CD4-positive, alpha-beta T cell treated with Interleukin-4 for 1 hour (primary cell): Measurements from ENCODE around the gene CLUH.
"Not testable (repeated sequence)": the region's sequence is repeated elsewhere in the genome, so short reads cannot be mapped to it uniquely, and the experiment has no call there.

ENCODE experiments used
- DNase-seq, 2 donors: peaks; one replicate each; pipeline ENCODE4 v3.0.0-alpha.2; 2020 to 2022

The CLUH gene

DNA sequence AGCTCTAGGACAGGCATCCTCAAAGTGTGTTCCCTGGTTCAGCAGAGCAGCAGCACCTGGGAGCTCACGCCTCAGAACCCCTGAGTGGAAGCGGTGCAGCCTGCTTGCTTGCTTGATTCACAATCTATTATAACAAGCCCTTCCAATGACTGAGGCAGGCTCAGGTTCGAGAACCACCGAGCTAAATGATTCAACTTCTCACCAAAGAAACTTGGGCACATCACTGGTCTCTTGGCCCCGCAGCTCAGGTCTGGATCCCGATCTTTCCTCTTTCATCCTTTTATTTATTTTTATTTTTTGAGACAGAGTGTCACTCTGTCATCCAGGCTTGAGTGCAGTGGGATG lies 24.5 kb downstream of the CLUH start:
- DNase-seq = no peak

DNA sequence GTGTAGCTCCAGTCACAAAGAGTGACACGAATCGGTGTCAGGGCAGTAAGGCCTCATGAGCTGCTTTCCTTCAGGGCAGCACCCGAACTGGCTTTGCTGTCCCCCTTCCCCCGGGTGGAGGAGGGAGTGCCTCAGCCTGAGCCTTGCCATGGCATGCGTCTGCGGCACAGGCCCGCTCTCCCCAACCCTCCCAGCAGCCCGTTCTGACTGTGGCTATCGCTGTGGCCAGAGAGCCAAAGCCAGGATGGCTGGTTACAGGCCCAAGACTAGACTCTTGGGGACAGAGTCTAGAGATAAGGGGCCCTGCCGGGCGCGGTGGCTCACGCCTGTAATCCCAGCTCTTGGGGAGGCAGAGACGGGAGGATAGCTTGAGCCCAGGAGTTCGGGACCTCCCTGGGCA lies 25.9 kb downstream of the CLUH start:
- no peak for DNase-seq

DNA sequence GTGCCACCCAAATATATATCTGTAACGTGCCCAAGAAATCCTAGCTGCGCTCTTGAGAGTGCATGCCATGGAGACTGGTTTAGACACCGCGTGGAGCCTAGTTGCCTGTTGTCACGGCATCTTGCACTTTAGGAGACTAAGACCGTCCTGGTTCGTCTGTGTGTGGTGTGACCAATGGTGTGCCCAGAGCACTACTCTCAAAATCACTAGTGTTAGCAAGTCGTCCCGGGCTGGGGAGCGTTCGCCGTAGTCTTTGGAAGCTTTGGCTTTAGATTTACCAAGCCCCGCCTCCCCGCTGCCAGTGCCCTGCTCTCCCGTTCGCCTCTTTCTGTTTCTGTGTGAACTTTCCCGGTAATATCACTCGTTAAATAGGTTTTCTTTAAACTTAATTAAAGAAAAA lies 27.0 kb downstream of the CLUH start:
- no peak for DNase-seq

DNA sequence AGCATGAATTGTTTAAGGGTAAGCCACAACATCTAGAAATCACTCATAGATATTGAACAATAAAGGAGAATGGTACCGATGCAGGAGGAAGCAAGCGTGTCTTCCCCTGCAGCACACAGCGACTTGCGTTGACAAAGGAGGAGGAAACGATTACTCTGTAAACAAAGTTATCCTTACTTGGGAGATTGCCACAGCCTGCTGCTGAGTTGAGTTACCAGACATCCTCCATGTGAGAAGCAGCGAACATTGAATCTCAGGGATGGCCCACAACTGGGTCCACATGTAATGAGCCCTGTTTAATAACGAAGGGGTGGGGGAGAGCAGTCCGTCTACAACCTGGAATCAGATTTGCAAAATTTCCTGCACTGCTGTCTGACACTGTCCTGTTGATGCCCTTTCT lies 27.7 kb downstream of the CLUH start:
- DNase-seq = no peak

DNA sequence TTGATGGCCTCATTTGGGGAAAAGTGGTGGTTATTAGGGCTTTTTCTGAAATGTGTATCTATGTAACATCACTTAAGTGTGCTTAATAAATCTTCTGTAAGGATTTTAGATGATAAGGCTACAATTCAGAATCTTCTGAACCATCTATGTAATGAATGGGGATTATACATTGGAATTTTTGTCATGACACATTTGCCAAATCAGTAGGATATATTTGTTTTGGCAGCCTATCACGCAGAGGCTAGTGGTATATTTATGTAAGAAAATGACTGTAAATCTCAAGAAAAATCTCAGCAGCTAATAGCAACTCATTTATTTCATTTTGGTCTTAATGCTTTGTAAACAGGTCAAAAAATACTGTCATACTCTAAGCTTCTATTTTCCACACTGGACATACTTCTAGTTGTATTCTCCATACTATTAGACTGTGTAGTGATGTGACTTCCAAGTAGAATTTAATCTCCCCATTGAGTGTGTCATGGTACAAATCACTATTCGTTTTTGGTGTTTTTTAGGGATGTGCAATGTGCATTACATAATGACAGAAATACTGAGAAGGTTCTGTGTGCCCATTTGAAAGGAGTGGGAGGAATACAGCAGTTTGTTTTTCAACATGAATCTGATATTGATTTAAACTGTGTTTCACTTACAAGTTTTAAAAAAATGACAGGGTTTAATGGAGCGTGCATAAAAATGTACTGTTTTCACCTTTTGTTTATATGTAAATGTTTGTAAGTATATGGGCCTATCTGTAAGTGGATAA lies 29.2 kb downstream of the CLUH start:
- DNase-seq = no peak

DNA sequence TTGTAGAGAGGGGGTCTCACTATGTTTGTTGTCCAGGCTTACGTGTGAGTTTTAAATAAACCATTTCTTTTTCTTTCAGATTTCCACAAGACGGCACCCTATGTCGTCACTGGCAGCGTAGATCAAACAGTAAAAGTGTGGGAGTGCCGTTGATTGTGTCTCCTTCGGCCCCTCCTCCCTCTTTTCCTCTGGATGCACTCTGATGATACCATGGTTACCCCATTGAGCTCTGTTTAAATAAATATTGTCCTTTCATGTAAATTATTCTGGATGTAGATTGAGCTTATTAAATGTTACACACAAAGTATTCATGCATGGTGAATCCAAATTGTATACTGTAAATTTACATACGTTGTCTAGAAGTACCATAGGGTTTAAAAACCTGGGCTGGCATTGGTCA lies 29.9 kb downstream of the CLUH start:
- no peak for DNase-seq

DNA sequence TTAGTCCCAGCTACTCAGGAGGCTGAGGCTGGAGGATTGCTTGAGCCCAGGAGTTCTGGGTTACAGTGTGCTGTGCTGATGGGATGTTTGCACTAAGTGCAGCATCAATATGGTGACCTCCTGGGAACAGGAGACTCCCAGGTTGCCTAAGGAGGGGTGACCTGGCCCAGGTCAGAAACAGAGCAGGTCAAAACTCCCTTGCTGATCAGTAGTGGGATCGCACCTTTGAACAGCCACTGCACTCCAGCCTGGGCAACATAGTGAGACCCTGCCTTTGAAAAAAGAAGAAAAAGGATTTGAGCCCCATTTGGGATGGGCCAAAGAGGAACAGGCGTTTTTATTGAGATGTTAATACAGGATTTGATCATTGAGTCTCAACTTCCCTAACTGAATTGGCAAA lies 30.6 kb downstream of the CLUH start:
- no peak for DNase-seq

DNA sequence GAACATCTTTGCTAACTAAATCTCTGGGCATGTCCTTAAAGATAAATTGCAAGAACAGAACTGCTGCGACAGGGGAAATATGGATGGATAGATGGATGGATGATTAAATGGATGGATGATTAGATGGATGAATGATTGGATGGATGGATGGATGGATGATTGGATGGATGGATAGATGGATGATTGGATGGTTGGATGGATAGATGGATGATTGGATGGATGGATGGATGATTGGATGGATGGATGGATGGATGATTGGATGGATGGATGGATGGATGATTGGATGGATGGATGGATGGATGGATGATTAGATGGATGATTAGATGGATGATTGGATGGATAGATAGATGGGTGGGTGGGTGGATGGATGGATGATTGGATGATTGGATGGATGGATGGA lies 32.3 kb downstream of the CLUH start:
- DNase-seq = not testable (repeated sequence)

DNA sequence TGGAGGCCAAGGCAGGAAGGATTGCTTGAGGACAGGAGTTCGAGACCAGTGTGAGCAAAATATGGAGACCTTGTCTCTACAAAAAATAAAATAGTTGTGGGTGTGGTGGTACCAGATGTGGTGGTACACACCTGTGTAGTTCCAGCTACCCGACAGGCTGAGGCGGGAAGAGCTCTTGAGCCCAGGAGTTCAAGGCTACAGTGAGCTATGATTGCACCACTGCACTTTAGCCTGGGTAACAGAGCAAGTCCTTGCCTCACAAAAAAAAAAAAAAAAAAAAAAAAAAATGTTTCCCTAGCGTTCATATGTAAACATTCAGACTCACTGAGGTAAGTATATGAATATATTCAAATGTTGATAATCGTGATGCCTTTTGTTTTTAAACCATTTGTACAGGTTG lies 39.5 kb downstream of the CLUH start:
- DNase-seq = no peak

DNA sequence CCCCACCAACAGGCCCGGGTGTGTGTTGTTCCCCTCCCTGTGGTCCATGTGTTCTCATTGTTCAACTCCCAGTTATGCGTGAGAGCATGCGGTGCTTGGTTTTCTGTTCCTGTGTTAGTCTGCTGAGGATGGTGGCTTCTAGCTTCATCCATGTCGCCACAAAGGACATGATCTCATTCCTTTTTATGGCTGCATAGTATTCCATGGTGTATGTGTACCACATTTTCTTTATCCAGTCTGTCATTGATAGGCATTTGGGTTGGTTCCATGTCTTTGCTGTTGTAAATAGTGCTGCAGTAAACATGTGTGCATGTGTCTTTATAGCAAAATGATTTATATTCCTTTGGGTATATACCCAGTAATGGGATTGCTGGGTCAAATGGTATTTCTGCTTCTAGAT lies 51.2 kb downstream of the CLUH start:
- DNase-seq = not testable (repeated sequence)

DNA sequence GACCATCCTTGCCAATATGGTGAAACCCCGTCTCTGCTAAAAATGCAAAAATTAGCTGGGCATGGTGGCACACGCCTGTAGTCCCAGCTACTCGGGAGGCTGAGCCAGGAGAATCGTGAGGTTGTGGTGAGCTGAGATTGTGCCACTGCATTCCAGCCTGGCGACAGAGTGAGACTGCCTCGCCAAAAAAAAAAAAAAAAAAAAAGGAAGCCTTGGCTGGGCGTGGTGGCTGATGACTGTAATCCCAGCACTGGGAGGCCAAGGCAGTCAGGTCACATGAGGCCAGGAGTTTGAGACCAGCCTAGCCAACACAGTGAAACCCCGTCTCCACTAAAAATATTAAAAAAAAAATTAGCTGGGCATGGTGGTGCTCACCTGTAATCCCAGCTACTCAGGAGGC lies 52.2 kb downstream of the CLUH start:
- DNase-seq = not testable (repeated sequence)

DNA sequence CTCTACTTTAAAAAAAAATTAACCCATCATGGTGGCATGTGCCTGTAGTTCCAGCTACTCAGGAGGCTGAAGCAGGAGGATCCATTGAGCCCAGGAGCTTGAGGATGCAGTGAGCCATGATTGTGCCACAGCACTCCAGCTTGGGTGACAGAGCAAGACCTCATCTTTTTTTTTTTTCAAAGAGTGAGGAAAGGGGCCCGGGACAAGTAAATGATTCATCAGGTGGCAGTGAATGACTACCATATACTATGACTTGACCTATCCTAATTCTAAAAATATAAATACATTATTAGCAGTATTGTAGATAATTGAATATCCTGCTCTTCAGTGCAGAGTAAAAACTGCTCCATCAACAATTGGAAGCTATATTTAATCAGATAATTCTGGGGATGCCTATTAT lies 55.3 kb downstream of the CLUH start:
- no peak for DNase-seq

DNA sequence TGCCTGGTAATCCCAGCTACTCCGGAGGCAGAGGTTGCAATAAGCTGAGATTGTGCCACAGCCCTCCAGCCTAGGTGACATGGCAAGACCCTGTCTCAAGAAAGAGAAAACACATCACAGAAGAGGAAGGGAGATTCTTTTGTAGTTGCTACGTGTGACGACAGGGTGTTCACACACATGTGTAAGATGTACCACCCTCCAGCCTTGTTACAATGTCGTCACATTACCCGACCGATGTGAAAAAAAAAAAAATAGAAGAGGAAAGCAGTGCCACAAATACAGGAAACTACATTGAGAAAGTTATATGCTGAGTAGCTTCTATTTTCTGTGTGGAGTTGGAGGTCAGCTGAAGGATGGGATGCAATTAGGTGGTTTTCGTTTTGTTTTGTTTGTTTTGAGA lies 56.0 kb downstream of the CLUH start:
- DNase-seq = no peak

DNA sequence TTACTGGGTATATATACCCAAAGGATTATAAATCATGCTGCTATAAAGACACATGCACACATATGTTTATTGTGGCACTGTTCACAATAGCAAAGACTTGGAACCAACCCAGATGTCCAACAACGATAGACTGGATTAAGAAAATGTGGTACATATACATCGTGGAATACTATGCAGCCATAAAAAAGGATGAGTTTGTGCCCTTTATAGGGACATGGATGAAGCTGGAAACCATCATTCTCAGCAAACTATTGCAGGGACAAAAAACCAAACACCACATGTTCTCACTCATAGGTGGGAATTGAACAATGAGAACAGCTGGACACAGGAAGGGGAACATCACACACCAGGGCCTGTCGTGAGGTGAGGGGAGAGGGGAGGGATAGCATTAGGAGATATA lies 58.7 kb downstream of the CLUH start:
- not testable (repeated sequence) for DNase-seq

DNA sequence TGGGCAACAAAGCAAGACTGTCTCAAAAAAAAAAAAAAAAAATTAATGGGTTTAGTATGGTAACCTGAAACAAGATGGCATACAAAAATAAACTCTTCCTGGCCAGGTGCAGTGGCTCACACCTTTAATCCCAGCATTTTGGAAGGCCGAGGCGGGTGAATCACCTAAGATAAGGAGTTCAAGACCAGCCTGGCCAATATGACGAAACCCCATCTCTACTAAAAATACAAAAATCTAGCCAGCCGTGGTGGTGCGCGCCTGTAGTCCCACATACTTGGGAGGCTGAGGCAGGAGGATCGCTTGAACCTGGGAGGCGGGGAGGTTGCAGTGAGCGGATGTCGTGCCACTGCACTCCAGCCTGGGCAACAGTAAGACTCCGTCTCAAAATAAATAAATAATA lies 62.4 kb downstream of the CLUH start:
- no peak for DNase-seq

DNA sequence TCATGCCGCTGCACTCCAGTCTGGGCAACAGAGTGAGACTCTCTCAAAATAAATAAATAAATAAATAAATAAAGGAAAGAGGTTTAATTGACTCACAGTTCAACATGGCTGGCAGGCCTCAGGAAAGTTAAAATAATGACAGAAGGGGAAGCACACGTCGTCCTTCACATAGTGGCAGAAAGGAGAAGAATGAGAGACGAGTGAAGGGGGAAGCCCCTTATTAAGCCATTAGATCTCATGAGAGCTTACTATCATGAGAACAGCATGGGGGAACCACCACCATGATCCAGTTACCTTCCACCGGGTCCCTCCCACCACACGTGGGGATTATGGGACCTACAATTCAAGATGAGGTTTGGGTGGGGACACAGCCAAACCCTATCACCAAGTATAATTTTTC lies 63.6 kb downstream of the CLUH start:
- DNase-seq = no peak

DNA sequence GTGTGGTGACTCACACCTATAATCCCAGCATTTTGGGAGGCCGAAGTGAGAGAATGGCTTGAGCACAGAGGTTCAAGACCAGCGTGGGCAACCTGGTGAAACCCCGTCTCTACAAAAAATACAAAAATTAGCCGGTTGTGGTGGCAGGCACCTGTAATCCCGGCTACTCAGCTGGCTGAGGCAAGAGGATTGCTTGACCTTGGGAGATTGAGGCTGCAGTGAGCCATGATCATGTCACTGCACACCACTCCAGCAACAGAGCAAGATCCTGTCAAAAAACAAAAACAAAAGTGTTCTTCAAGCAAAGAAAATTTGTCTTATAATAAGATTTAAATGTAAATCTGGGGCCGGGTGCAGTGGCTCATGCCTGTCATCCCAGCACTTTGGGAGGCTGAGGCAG lies 66.6 kb downstream of the CLUH start:
- DNase-seq = no peak
